ENCODE data around the gene RASSF1.

Gene RASSF1

DNA sequence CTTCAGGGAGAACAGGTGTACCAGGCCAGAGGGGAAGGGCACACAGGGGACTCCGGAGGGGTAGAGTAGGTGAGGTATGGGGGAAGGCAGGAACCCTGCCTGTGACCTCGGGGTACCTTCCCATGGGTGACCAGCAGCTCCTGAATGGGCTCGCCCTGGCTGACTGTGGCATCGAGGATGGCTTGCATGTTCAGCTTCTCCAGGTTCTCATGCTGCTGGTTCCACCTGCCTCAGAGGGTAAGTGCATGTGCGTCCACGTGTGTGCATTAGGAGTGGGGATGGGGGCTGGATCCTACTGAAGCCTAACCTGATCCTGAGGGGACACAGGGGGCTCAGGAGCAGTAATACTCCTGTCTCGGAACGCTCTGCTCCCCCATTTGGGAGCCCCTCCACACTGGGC is 4.4 kb upstream of the RASSF1 start:
- DNase-seq (ENCODE audit: low spot score) (no peak), FAIRE-seq (no peak)

DNA sequence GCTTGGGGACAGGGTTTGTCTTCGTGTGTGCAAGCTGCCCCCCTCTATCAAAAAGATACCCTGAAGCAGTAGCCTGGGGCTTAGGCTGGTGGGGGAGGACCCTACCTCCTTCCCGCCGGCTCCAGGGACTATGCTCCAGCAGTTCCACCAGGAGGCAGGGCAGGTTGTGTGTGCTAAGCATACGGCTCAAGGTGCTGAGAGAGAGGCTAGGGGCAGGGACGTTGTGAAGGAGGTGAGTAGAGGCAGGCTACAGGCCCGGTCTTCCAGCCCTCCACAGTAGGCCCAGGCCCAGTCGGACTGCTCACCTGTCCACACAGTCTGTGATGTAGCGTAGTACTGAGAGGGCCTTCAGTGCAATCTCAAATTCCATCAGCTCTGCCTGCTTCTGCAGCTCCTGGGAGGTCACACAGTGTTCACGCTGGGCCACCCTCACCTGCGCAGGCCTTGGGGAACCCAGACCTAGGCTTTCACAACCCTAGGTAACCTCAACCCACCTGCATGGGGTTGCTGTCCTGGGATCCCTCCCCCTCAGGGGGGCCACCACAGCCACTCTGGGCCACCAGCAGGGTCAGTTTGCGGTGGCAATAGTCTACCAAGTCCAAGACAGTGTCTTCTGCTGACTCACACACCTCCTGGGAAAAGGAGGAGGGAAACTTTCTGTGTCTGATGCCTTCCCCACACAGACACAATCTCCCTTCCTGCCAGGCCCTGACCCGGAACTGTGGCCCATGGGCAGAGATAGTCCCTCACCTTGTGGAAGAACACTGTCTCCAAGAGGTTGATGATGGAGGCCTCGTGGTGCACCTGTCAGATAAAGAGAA is 2.4 kb upstream of the RASSF1 start:
- DNase-seq (ENCODE audit: low spot score) = no peak
- FAIRE-seq = no peak

DNA sequence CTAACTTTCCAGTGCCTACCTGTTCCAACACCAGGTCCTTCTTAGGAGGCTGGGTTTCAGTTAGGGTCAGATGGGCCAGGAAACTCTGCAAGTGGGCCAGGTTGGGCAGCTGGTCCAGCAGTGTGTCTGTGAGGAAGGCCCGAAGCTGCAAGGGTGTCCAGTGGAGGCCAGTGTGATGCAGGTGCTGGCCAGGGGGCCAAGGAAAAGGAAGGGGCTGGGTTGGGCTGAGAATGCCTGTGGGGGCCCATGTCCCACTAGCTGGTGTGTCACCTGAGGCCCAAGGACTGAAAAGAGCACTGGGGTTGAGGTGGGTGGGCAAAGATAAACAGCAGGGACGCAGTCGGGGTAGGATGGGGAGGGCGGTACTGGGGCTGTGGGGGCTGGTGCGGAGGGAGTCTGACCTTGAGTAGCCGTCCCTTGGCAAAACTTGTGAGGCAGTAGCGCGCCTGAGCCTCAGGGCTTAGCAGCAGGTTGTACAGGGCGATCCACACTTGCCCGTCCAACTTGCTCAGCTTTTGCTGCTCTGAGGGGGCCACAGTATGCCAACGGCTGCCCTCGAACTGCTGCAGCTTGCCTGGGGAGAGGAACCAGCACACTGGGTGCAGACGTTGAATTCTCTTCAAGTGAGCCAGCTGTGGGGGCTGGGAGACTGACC is 1.5 kb upstream of the RASSF1 start:
- DNase-seq (ENCODE audit: low spot score) = no peak
- no peak for FAIRE-seq

DNA sequence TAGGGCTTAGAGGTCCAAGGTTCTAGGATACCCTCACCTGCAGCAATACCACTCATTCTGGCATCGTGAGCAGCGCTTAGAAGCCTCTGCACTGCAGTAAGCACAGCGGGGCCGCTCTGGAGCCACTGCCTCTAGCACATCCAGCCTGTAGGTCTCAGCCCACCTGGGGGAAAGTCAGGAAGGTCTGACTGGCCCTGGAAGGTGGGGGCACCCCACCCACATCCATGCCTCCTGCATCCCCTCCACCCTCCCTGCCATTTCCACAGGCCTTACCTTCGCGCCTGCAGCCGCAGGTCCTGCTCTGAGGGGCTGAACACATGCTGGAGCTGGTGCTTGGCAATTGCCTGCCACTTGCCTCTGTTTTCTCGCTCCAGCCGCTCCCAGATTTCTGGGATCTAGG is 901 bp upstream of the RASSF1 start:
- FAIRE-seq (no peak), DNase-seq (ENCODE audit: low spot score) (no peak)

DNA sequence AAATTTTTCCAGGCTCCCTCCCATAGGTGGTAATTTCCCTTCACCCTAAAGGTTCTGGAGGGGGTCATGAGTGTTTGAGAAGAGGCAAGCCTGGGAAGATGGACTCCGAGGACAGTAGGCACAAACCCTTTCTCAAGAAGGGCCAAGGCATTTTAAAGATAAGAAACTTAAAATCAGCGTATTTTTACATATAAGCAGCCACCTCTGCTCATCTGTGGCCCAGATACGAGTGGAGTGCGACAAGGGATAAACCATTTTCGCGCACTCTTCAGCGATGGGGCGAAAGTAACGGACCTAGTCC is 539 bp downstream of the RASSF1 start:
- DNase-seq (ENCODE audit: low spot score) (no peak), FAIRE-seq (no peak)

DNA sequence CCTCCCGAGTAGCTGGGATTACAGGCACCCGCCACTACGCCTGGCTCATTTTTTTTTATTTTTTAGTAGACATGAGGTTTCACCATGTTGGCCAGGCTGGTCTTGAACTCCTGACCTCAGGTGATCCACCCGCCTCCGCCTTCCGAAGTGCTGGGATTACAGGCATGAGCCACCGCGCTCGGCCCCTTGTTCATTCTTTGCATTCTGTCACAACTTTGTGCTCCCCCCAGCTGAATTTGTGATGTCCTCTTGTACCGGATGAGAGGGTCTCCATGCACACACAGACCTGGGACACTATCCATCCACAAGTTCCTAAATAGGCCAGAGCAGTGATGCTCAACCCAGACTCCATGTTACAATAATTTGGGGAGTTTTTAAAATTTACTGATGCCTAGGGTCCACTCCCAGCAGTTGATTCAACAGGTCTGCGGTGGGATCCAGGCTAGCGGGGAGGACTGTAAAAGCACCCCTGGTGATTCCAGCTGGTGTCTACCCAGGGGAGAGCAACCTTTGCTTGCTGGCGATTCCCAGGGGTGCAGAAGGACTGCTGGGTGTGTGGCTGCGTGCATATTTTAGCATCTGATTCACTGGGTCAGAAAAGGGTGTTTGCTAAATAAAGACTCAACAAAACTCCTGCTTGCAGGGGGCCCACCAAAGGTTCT is 1.0 kb downstream of the RASSF1 start:
- no peak for FAIRE-seq
- DNase-seq (ENCODE audit: low spot score) = no peak

DNA sequence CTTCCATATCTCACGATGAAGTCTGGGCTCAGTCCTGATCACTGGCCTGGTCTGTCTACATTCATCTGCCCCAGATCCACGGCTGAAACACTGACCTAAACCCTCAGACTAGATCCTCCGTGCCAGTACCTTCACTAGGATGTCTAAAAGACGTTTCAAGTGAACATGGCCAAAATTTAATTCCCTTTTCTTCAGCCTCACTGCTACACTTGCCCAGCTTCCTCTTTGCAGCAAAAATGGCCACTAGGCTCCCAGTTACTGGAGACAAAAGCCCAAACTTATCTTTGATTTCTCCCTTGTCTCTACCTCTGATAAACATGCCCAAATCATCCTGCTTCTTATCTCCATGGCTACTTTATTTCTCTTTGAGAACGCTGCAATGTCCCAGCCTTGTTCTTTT is 1.7 kb downstream of the RASSF1 start:
- no peak for FAIRE-seq
- no peak for DNase-seq (ENCODE audit: low spot score)

DNA sequence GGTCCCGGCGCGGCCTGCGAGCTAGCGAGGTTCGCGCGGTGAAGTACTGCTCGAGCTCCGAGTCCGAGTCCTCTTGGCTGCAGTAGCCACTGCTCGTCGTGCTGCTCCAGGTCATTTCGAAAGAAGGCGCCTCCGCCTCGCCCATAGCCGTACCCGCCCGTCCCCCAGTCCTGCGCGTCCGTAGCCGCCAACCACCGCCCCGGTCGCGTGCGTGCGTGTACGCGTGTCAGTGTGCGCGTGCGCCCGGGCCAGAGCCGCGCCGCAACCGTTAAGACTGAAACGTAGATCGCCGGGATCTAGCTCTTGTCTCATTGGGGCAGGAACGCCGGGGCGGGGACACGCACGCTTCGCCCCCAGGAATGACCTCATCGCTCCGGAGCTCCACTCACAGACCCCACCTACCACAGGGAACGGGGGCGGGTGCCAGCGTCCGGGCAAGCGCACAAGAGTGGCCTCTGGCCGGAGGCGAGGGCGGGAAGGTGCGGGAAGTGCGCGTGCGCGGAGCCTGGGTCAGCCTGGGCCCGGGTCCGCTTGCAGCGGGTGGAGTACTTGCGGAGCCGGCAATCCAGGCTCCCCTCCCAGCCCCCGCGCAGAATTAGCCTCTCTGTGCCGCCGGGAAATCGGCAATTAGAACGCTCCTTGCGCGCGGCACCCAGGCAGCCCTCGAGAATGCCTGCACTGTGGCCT is 3.3 kb downstream of the RASSF1 start:
- FAIRE-seq (peak; percentile 84), DNase-seq (ENCODE audit: low spot score) (peak; percentile 97)

DNA sequence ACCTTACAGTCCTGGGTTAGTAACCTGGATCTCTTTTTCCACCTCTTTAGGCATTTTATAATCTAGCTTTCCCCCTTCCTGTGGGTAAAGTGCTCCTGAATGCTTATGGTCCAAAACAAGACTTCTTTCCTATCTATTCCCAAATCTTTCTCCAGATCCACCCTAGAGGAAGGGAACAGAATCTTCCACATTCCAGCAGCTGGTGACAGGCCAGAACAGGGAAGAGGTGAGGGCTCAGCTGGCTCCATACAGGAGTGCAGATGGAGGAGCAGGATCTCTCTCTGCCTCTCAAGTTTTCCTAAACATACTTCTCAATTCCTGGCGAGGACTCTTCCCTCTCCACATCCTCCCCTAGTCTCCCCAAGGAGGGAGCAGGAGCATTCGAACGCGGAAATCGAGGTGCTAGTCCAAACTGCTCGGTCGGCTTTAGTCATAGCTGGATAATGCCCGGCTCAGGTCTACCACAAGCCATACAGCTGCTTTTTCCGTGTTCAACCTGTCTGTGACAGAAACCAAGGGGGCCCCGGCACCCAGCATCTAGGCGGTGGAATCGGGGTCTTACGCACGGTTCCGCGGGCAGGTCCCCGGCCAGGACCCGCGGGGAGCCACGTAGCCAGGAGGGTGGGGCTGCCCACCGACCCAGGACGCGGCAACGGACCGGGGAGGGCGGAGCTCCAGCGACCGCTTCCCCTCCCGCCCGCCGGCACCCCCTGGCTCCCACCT is 4.0 kb downstream of the RASSF1 start:
- DNase-seq (ENCODE audit: low spot score) = no peak
- FAIRE-seq = no peak

DNA sequence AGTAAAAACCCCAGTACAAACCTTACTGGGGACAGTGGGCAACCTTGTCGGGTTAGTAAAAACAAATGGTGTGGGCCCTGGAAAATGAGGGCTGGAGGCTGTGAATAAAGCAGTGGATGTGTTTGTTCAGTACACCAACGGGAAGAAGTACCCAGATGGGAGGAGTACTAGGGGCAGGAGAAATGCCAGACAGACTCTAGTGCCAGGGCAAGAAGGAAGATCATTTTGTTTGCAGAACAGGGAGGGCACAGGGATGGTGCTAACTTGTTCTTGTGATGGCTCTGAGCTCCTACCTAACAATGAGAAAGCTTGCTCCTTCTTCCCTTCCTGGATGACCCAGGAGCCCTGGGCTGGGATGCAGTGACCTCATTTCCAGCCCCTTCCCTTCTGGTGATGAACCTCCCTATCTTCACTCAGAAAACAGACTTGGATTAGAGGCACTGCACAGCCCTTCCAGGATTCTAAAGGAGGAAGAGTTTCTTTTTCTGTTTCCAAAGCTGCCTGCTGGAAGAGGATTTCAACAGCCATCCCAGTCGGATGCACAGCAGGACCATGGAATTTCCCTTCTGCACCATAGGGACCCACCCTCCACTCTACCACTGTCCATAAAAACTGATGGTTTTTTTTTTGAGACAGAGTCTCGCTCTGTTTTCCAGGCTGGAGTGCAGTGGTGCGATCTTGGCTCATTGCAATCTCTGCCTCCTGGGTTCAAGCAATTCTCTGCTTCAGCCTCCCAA is 6.1 kb downstream of the RASSF1 start:
- FAIRE-seq = no peak

DNA sequence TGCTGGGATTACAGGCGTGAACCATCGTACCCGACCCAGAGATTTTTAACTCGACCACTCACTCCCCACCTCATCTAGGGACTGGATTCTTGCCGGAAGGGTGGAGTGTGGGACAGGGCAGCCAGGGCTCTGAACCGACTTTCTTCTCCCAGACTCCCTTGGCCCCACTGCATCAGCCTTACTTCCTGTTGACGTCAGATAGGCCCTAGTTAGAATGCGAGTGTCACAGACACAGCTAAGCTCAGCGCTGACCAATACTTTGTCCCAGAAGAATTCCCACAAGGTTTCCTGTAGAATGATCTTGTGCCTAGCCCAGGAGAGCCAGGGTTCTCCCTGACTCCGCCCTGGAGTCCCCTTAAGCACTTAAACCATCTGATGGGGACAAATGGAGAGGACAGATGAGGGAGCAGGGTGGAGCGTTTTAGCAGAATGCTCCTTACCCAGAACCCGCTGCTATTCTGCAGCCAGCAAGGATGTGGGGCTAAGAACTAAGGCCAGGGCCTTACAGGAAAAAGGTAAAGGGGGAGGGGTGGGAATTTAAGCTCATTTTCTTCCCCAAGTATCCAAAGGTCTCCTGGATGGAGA is 6.8 kb downstream of the RASSF1 start:
- DNase-seq (ENCODE audit: low spot score) = no peak
- FAIRE-seq = no peak

More for the DNA sequence above, 6.1 kb downstream of the RASSF1 start:
- no peak for DNase-seq (ENCODE audit: low spot score)

DNA sequence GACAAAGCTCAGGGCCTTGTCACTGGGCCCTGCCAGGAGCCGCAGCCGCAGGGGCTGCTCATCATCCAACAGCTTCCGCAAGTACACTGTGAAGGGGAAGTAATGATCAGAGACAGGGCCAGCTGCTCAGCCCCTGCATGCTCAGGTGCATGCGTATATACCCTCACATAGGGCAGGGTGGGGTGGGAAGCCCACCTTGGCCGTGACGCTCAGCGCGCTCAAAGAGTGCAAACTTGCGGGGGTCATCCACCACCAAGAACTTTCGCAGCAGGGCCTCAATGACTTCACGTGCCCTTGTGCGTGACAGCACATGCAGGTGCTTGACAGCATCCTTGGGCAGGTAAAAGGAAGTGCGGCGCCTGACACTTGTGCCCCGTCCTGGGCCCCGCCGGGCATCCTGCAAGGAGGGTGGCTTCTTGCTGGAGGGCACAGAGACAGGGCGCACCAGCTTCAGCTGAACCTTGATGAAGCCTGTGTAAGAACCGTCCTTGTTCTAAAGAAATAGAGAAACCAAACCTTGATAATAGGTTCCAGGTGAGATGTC is 9.2 kb downstream of the RASSF1 start:
- FAIRE-seq (no peak), DNase-seq (ENCODE audit: low spot score) (no peak)

DNA sequence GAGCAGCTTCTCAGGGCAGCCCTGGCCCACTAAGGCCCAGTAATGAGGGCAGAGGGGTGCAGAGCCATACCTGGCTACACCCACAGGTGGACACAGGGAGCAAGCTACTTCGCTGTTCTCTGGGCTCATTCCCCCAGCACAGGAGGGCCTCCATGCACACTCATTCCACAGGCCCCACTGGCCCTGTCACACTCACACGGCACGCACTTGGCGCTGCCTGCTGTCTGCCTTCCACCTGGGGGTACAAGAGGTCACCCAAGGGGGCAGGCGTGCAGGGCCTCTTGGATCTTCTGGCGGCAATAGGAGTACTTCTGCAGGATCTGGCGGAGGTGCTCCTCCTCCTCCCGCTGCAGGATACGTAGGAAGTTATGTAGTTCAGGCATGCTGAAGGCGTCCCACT is 10.3 kb downstream of the RASSF1 start:
- FAIRE-seq = no peak
- no peak for DNase-seq (ENCODE audit: low spot score)

DNA sequence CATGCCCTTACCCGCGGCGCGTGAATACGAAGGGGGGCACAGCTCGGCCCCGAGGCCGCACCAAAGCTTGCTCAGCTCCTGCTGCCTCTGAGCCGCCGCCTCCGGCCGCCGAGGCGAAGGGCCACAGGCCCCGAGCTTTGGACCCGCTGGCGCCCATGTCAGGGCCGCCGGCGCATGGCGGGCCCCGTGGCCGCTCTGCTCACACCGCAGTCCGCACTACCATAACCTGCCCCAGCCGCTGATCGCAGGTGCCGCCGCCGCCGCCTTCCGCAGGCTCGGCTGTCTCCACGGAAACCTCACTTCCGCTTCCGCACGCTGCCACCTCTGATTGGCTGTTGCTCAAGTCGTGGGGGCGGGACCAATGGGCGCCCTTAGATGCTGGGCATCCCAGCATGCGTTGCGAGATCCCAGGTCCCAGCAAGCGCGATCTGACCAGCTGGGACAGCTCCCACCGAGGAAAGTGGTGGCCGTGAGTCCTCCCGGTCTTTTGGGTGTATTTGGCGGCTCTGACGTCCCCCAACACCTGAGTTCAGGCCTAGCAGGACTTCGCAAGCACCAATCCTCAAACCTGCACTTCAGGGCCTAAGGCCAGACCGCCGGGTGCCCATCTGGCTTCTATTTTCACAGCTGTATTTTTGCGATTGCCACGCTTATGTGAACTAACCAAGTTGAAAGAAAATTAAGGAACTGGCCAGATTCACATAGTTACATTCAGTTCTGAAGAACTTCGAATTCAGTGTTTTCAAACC is 12.5 kb downstream of the RASSF1 start, which contains the start of gene TUSC2:
Gene TUSC2, minus strand, starts transcription at position 281 of the 749 bp plus-strand sequence. Its CDS starts 124 bp downstream, at position 157.
- FAIRE-seq = peak; percentile 72
- peak; percentile 84 for DNase-seq (ENCODE audit: low spot score)

DNA sequence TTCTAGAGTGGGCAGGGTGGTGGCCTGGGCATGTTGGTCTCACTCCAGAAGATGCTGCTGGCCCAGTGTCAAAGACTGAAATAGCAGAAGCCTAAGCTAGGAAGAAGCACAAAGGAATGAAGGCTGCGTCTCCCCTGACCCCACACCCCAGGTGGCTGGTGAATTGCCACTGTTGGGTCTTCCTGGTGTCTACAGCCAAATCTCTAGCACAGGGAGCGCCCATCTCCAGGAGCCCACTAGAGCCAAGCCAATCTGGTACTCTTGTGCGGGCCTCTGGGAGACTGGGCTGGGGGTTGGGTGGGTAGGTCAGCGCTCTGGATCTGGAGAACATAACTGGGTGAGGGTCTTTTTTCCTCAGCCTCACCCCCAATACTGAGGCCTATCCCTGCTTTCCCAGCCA is 13.5 kb downstream of the RASSF1 start:
- DNase-seq (ENCODE audit: low spot score) (no peak), FAIRE-seq (no peak)

DNA sequence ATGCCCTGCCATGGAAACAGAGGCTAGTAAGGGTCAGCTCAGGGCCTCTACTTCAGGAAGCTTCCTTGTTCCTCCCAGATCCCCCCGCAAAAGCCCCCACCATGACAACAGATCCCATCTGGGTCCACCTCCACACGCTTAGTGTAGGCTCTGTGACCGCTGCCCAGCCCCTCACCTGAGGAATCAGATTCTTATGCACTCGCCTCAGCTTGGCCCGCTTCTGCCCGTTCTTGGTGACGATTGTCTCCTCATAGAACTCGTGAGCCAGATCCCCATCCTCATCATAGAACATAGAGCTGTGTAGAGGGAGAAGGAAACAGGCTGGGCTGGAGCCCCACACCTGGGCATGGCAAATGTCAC is 14.5 kb downstream of the RASSF1 start:
- DNase-seq (ENCODE audit: low spot score) = no peak
- FAIRE-seq = no peak

DNA sequence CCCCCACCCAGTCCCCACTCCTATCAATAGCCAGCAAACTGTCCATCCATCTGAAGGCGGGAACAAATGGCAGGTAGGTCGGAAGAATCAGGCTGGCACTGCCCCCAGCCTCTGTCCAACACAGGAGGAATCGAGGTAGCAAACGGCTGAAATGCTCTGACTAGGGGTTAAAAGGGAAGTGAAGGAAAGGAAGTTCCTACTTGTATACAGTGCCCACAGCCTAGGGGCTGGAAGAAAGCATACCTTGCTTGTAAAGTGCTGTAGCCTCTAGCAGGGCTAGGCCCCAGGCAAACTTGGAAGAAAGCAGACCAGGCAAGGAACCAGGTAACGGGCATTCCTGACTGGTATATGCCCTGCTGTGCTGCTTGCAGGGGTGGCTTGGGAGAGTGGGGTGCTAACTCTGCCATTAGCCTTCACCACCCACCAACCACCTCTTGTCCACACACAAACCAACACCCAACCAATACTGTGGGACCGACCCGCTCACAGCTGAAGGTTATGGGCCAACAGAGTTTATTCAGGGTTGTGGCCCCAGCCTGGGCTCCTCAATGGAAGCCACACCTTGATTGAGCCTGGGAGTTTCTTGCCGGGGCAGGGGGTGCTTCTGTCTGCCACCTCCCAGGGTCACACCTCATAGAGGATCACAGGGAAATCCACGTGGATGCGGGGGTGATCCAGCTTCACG is 15.0 kb downstream of the RASSF1 start:
- DNase-seq (ENCODE audit: low spot score) (no peak), FAIRE-seq (no peak)

DNA sequence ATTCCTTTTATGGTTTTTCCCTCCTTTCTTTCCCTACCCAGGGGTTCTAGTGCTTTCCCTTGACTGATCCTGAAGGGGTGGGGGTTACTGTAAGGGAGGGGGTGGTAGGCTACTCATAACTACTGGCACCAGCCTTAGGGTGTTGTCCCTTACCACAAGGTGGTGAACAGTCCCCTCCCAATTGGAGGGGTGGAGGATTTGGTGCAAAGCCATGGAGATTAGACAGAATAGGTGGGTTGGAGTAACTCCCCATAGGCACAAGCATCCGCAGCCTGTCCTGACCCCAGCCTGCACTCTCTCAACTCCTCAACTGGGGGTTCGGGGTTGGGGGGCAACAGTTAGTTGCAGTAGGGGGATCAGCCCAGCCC is 15.5 kb downstream of the RASSF1 start:
- FAIRE-seq (no peak), DNase-seq (ENCODE audit: low spot score) (no peak)

Measured in RCC 7860 (cell line).